GM21717 (cell line): ENCODE data around the gene MINDY4.

ENCODE experiments used
- ATAC-seq: cut with Tn5 transposase; IDR thresholded peaks from one replicate; pipeline ENCODE4 v1.9.1; 2021; ENCODE audit warnings: mild to moderate bottlenecking, moderate library complexity; ENCODE audit not compliant: unreplicated experiment

Gene MINDY4

DNA sequence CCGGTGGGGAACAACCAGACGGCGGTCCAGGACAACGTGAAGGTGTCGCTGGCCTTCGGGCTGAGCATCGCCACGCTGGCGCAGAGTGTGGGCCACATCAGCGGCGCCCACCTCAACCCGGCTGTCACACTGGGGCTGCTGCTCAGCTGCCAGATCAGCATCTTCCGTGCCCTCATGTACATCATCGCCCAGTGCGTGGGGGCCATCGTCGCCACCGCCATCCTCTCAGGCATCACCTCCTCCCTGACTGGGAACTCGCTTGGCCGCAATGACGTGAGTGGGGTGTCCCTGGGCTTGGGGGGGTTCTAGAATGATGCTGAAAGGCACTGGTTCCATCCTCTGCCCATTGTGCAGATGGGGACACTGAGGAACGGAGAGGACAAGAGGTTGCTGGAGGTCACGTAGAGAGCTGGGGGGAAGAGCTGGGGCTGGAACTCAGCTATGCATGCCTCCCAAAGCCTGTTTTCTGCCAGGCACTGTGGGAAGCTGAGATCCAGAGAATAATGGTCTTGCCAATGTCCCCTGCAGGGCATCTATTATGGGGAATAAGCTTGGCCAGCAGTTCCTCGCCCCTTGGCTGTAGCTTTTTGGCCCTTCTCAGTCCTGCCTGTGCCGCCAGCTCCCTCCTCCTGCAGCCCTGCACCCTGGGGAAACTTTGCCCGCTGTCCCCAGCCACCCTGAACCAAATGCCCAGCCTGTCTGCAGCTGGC is 141.0 kb downstream of the MINDY4 start:
- no peak for ATAC-seq

DNA sequence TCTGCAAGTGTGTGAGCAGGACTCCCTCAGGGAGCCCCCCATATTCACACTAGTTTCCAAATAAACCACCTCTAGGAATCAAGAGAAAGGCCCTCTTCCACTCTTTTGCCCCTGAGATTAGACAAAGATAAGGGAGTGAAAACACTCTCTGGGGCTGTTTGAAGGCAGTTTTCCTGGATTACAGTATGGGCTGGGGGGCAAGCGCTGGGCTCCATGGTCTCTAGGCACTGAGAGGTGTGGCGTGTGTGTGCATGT is 141.4 kb downstream of the MINDY4 start:
- no peak for ATAC-seq

DNA sequence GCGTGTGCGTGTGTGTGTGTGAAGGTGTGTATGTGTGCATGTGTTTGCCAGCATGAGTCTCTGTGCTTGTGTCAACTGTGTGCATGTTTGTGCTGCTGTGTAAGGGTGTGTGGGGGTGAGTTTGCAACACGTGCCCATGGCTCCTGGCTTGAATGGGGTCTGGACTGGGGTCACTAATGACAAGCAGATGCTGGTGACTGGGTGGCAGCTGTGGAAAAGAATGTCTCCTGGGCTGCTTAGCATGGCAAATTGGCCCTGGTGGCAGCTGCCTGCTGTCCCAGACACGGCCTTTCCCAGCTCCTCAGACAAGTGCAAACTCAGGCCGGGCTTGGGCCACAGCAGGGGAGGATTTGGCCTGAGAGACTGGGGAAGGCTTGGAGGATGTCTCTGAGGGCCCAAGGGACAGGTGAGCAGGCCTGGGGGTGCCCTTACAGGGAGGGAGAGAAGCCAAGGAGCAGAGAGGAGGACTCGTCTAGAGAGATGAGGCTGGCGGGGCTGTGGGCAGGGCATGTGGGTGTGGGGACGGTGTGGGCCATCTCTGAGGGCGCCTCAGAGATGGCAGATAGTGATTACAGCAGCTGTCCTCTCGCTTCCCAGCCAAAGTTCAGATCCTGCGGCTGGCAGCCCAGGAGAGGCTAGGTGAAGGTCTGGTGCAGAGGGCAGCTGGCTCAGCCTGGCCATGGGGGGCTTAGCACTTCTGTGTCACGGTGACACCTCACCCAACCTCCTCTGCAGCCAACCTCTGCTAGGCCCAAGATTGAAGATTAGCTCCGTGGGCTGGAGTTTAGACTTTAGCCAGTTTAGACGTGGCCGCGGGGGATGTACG is 142.0 kb downstream of the MINDY4 start:
- ATAC-seq, result no peak

DNA sequence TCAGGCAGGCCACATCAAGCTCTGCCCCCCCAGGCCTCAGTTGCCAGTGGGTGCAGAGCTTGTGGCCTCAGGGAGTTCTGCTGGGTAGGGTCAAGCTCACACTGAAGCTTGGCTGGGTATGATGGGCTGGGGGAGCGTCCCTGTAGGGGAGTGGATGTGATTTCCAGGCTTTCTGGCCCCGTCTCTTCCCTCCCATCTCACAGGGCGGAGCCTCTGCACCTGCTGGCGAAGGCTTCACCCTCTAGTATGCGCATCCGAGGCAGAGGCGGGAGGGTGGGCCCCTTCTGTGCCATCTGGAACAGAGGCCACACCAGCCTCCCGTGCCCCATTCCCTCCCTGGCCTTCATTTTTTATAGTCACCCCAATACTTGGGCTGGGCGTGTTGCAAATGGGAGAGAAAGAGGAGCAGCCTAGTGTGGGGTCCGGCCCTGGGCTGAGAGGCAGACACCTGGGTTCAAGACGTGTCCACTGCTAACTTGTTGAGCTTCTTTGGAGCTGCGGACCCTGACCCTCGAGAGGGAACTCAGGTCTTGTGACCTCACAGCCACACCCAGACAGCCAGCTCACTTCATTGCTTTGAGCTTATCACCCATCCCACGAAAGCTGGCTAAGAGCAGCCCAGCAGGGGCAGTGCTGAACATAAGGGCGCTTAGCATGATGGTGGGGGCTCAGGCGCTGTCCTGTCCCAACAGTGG is 142.8 kb downstream of the MINDY4 start:
- no peak for ATAC-seq

DNA sequence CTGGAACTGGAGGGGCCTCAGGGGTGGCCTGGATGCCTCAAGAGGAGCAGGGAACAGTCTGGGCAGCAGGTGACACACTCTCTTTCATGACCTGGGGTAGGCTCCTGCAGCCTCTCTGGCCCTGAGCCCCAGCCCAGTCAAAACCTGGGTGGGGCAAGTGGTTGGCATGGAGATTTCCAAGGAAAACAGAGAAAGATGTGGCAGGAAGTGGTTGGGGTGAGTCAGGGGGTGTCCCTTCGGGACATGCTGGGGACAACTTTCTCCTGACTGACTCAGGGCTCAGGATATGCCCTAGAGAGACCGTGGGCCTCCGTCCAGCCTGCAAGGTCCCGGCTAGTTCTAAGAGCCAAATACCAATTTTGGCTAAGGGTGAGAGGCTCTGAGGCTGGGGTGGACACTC is 143.4 kb downstream of the MINDY4 start:
- no peak for ATAC-seq

DNA sequence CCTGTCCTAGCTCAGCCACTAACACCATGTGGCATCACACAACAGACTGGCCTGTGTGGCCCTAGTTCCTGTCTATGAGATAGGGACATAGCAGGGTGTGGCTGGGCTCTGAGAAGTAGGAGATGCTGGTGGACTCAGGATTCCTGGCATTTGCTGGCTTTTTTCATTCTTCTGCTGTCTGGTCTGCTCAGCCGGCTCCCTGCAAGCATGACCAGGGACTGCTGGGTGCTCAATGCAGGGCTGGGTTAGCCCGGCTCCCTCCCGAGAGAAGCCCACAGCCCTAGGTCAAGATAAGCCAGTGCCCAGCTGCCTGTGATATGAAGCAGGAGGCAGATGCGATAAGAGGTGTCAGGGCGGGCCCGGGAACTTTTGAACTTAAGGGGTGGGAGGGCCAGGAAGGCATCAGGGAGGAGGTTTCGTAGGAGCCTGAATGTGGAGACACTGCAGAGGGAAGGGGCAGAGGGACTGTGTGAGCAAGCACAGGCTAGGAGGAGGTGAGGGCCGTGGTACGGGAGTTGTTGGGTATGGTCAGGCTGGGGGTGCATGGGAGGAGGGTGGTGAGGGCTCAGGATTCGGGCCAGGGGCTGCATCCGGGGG is 143.9 kb downstream of the MINDY4 start:
- ATAC-seq, result no peak

DNA sequence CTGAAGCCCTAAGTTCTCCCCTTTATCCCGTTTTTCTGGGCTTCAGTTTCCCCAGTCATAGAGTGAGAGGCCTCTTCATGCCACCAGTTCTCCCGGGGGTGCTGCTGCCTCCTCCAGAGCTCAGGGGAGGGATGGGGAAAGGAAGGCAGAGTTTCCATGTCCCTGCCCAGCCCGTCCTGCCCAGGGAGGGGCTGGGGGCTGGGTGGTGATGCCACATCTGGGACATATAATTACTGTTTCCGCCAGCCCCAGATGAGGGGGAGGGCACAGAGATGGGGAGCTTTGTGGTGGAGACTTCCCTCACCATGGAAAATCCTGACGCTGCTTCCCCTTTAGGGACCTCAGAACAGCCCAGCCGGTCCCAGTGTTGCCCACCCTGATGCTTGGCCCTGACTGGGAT is 144.5 kb downstream of the MINDY4 start:
- no peak for ATAC-seq

DNA sequence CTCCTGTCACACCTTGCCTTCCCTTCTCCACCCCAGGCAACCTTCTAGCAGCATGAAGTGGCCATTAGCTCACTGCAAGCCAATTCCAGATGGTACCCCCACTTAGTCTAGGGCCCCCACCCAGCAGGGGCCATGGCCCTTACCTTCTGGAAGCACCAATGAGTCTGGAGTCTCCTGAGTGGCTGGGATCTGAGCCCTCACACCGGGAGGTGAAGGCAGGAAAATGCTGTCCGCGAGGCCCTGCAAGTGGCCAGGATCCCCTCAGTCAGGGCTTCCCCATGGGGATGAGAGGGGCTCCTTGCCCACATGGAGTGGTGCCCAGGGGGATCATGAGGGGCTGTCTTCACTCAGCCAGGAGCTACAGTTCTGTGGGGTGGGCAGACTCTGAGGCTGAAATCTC is 145.0 kb downstream of the MINDY4 start:
- ATAC-seq, result no peak

DNA sequence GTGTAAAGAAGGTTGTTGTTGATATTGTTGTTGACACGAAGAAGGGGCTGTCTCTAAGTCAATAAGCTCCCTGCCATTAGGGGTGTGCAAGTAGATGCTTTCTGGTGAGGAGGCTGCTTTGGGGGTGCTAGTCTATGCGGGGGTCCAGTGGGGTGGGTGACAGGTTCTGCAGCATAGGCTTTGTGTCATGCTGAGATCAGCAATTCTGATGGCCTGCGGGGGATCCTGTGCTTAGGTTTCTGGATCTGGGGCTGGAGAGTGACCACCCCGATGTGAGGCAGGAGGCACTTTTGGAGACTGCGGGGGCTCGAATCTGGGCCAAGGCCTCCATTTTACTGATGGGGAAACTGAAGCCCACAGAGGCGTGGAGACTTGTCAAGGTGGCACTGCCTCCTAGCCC is 145.6 kb downstream of the MINDY4 start:
- no peak for ATAC-seq

DNA sequence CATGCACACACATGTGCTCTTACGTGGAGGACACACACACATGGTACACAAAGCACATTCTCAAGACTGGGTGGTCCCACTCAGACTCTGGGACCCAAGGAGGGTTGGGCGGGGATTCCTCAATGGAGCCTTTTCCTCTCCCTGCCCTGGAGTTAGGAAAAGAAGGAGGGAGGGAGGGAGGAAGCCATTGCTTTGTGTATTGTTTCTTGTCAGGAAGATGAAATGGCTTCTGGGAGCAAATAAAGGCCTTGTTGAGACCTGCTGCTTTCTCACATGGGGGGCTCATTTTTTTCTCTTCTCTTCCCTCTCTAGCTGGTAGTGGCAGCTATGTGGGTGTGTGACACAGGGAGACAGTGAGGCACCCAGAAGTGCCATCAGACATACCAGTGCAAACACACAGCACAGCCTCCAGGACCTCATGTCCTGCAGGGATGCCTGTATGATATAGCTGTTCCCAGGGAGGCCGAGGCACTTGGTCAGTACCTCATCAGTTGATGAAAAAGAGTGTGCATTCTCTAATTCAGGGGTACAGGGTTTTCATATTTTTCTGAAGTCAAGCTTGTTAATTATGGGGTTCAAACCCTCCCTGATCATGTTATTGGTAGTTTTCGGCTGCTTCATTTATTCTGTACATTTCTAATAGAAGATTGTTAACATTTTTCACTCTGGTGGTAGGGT is 146.1 kb downstream of the MINDY4 start:
- ATAC-seq, result no peak

DNA sequence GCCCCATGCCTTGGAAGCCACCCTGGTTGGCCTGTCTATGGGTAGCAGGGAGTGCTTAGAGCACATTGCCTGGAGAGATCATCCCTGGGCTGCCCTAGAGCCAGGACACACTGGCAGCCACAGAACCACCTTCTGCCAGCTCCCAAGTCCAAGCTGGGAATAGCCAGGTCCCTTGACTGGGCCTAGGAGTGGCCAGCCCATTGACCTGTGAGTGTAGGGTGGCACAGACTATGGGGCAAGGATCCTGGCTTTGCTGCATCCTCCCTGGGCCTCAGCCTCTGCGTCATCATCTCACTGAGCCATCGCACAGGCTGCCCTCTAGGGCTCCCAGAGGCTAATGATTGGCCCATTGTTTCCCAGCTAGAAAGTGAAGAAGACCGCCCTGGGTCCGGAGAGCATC is 147.5 kb downstream of the MINDY4 start:
- no peak for ATAC-seq

DNA sequence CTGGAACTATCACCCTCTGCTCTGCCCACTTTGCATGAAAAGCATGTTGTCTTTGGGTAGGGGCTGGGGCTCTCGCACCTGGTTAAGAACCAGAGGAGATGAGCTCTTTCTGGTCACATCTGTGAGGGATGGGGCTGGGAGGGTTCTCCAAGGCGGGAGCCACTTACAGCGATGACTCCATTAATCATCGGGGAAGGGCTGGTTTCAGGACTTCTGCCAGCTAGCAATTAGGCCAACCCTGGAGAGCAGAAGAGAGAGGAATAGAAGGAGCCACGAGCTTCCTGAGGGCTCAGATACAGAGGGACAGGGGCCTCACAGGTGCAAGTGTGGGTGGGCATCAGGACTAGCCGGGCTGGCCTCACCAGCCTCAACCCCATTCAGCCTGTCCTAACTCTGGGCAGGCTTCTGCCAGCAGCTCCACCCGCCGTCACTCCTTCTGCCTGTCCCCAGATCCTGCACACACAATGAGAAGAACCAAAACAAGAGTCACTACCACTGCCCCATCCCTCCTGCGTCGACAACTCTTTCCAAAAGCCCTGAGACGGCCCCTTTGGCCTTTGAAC is 148.9 kb downstream of the MINDY4 start:
- ATAC-seq, result no peak

DNA sequence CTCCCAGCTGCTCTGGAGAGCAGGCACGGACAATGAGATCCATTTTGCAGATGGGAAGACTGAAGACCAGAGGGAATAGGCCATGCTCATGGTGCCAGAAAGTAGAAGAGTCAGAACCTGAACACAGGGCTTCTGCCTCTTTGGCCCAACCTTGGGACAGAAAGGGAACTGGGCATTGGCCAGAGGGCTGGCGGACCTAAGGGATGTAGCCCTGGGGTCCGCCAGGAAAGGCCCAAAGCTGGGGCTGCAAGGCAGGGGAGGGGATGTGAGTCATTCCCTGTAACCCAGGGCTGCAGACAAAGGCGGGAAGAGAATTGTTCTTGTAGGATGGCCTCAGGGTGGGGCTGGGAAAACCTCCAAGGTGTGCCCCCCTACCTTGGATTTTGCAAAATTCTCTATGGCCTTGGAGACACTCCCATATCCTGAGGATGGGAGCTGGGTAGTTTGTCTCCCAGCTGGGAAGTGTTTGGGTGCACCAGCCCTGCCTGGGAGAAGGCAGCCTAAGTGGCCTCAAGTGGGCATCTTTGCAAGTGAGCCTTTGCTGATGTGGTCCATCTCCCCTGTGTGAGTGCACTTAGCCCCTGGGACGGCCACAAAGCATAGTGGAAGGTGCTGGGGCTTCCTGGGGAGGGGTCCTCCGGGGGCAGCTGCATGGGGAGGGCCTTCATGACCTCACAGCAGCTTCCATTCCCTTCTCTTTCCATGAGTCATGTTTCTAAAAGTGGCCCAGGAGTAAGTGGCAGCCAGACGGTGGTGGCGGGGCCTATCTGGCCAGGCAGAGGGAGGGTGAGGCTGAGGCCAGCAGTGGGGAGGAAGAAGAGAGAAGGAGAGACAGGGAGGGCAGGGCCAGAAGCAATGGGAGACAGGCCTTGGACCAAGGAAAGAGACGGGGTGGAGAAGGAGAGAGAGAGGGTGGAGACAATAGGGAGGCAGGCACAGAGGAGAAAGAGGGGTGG is 149.6 kb downstream of the MINDY4 start:
- no peak for ATAC-seq

DNA sequence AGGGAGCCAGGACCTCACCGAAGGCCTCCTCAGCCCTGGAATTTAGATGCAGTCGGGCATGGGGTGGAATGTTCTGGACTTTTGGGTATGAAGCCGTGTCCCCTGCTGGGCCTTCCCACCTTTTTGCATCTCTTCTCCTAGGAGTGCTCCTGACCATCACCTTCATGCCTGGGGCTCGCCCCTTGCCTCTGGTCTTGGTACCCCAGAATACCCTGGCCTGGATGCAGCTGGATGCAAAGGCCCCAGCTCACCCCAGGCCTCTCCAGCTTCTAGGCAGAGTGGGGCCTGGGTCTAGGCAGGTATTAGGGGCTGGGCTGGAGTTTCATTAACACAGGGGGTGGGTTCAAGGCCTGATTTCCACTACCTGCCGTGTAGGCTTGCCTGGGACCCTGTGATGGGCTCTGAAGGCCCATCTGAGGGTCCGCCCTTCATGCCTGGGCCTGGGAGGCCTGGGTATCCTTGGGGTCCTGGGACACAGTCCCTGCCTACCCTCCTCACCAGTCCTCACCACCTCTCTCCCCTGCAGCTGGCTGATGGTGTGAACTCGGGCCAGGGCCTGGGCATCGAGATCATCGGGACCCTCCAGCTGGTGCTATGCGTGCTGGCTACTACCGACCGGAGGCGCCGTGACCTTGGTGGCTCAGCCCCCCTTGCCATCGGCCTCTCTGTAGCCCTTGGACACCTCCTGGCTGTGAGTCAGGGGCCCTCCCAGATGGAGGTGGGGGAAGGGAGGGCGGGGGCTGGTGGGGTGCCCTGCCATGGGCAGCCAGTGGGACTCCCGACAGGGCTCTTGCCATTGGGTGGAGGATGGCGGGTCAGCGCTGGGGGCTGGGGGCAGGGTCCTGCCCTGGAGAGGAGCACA is 150.6 kb downstream of the MINDY4 start:
- no peak for ATAC-seq

DNA sequence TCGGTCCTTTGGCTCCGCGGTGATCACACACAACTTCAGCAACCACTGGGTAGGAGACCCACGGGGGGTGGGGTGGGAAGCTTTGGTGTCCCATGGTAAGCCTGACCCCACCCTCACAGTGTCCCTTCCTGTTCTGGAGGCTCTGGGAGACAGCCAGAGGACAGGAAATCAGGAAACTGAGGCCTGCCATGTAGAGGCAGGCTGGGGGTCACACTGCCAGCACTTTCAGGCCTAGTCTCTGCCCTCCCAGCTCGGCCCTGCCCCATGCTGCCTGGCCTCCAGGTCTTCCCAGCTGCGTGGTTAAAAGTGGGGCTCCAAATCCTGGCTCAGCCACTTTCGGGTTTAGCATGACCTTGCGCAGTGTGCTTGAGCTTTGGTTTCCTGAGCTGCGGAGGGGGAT is 151.4 kb downstream of the MINDY4 start:
- ATAC-seq, result no peak

DNA sequence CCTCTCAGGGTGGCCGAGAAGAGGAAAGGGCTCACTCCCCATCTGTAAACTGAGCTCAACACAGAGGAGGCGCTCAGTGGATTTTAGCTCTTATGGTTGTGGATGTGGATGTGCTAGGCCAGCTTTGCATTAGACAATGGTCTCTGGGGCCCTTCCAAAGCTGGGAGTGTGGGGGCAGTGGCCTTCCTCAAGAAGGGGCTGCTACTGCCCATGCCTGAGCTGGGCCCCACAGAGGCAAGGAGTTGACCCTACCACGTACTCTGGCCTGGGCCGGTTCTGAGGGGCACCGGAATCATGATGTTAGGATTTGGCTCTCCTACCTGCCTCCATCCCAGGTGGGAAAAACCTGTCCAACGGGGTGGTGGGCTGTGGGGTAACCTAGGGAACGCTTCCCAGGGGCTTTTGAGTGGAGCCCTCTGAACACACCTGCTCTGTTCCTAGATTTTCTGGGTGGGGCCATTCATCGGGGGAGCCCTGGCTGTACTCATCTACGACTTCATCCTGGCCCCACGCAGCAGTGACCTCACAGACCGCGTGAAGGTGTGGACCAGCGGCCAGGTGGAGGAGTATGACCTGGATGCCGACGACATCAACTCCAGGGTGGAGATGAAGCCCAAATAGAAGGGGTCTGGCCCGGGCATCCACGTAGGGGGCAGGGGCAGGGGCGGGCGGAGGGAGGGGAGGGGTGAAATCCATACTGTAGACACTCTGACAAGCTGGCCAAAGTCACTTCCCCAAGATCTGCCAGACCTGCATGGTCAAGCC is 152.0 kb downstream of the MINDY4 start:
- no peak for ATAC-seq

DNA sequence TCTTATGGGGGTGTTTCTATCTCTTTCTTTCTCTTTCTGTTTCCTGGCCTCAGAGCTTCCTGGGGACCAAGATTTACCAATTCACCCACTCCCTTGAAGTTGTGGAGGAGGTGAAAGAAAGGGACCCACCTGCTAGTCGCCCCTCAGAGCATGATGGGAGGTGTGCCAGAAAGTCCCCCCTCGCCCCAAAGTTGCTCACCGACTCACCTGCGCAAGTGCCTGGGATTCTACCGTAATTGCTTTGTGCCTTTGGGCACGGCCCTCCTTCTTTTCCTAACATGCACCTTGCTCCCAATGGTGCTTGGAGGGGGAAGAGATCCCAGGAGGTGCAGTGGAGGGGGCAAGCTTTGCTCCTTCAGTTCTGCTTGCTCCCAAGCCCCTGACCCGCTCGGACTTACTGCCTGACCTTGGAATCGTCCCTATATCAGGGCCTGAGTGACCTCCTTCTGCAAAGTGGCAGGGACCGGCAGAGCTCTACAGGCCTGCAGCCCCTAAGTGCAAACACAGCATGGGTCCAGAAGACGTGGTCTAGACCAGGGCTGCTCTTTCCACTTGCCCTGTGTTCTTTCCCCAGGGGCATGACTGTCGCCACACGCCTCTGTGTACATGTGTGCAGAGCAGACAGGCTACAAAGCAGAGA is 152.7 kb downstream of the MINDY4 start:
- ATAC-seq, result no peak

DNA sequence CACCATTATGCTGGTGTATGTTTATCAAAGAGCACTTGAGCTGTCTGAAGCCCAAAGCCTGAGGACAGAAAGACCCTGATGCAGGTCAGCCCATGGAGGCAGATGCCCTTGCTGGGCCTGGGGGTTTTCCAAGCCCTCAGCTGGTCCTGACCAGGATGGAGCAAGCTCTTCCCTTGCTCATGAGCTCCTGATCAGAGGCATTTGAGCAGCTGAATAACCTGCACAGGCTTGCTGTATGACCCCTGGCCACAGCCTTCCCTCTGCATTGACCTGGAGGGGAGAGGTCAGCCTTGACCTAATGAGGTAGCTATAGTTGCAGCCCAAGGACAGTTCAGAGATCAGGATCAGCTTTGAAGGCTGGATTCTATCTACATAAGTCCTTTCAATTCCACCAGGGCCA is 153.4 kb downstream of the MINDY4 start:
- no peak for ATAC-seq
